SU-DHL-6 (cell line): ENCODE data around the gene MDM2.

ENCODE experiments used
- CTCF ChIP-seq: fragments of 200-600 bp; sonication (generic); IDR thresholded peaks from one replicate; pipeline ENCODE4 v1.5.1; 2017; ENCODE audit warnings: antibody characterized with exemption, mild to moderate bottlenecking, low read length, moderate library complexity; ENCODE audit not compliant: insufficient read depth, poor library complexity, severe bottlenecking
- EZH2phosphoT487 ChIP-seq: fragments of 200-600 bp; sonication (generic), shearing (Covaris generic); conservative IDR thresholded peaks from 2 replicates; pipeline ENCODE4 v1.6.1; 2018; ENCODE audit warnings: mild to moderate bottlenecking, antibody characterized with exemption, low read length, moderate library complexity, mixed read lengths

DNA sequence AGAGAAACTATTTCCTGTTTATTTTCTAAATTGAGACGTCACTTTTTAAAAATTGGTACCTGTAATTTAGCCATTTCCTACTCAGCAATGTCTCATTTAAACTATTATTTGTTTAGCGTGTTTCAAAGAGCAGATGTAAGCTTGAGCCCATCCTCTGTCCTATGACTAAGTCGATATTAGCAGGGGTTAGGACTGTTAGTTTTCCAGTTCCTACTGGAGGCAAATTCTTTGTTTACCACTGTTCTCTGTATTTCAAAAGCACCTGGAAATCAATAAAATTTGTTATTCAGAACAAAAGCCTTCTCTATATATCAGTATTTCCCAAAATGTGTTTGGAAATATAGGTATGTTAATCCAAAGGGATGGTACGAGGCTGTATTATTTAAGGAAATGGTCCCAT, 42.4 kb downstream of the MDM2 start:
- no peak for TF ChIP-seq CTCF
- TF ChIP-seq EZH2phosphoT487, result no peak
